Smooth muscle cell (in vitro differentiated cells): ENCODE measurements around the gene PRKACA. TPM values are rescaled to one million over a fixed set of nuclear protein-coding genes. Genes with fewer than 3 reads are reported as not detected.

Source experiments
- DNase-seq: peaks from one replicate; lab custom pipeline; 2025; ENCODE audit not compliant: unreplicated experiment; lab: John Stamatoyannopoulos, UW
- H2AFZ ChIP-seq: fragments of 200-600 bp; sonication (generic); 2 replicates; pipeline ENCODE4 v1.6.0; 2016; ENCODE audit warnings: antibody characterized with exemption, low read depth, mild to moderate bottlenecking
- H3F3A ChIP-seq: fragments of 200-600 bp; sonication (generic); 2 replicates; pipeline ENCODE4 v1.6.0; 2017; ENCODE audit warnings: antibody characterized with exemption, low read depth
- H3K27ac ChIP-seq: fragments of 200-600 bp; sonication (generic); 2 replicates; pipeline ENCODE4 v1.5.1; 2016; ENCODE audit warnings: low read depth, mild to moderate bottlenecking
- H3K27me3 ChIP-seq: fragments of 200-600 bp; sonication (generic); 2 replicates; pipeline ENCODE4 v1.6.1; 2016; ENCODE audit warnings: low read depth, mild to moderate bottlenecking
- H3K36me3 ChIP-seq: fragments of 200-600 bp; sonication (generic); 2 replicates; pipeline ENCODE4 v1.5.1; 2016; ENCODE audit warnings: low read depth
- H3K4me1 ChIP-seq: fragments of 200-600 bp; sonication (generic); 2 replicates; pipeline ENCODE4 v1.5.1; 2016; ENCODE audit warnings: low read depth
- H3K4me2 ChIP-seq: fragments of 200-600 bp; sonication (generic); 2 replicates; pipeline ENCODE4 v1.6.0; 2016; ENCODE audit warnings: mild to moderate bottlenecking
- H3K4me3 ChIP-seq: fragments of 200-600 bp; sonication (generic); 2 replicates; pipeline ENCODE4 v1.5.1; 2016; ENCODE audit warnings: mild to moderate bottlenecking
- H3K79me2 ChIP-seq: fragments of 200-600 bp; sonication (generic); 2 replicates; pipeline ENCODE4 v1.6.0; 2016; ENCODE audit warnings: low read depth, mild to moderate bottlenecking
- H3K9ac ChIP-seq: fragments of 200-600 bp; sonication (generic); 2 replicates; pipeline ENCODE4 v1.6.0; 2016; ENCODE audit warnings: low read depth
- H3K9me3 ChIP-seq: fragments of 200-600 bp; sonication (generic); replicated peaks from 2 replicates; pipeline ENCODE4 v1.5.1; 2016; ENCODE audit warnings: low read depth
- H4K20me1 ChIP-seq: fragments of 200-600 bp; sonication (generic); 2 replicates; pipeline ENCODE4 v1.6.0; 2016; ENCODE audit warnings: low read depth
- CTCF ChIP-seq: fragments of 200-600 bp; sonication (generic); IDR thresholded peaks from 2 replicates; pipeline ENCODE4 v1.5.1; 2017; ENCODE audit warnings: borderline replicate concordance, mild to moderate bottlenecking, antibody characterized with exemption; ENCODE audit not compliant: insufficient read depth, poor library complexity, severe bottlenecking
- WGBS: methylation state at CpG from one replicate; pipeline ENCODE4 v1.1.7; 2016; ENCODE audit warnings: low lambda C conversion rate; 5-methylcytosine and 5-hydroxymethylcytosine counted together
- polyA plus RNA-seq: library from polyadenylated mRNA; unstranded; fragments of >200 nt; fragmentation: Nextera tagmentation; extraction: Ambion mirVana; gene quantifications from 2 replicates; pipeline ENCODE4 v1.2.1, GENCODE V29; 2016
- total RNA-seq: library from RNA; depleted of rRNA; stranded (reverse); fragments of >200 nt; gene quantifications from 2 replicates; pipeline ENCODE4 v1.2.3, GENCODE V29; 2014

Gene PRKACA
- total and polyA plus RNA-seq, 2 experiments from 2014 or later = 11.1 to 30.3 TPM

GRCh38 chr19:14085309-14085995 is 32.1 kb downstream of the PRKACA start, which contains the start of gene C19orf67:
TSS of gene C19orf67 (minus strand) at chr19:14085783. CDS start at chr19:14085627, 156 bp downstream.
- H3K4me1 ChIP-seq = no peaks in the 10 kb centered on the region
- H3K4me2 ChIP-seq = peak within 1 kb of the TSS; percentile 68
- no peaks in the 10 kb centered on the region for H3K9me3 ChIP-seq
- DNase-seq = no peak
- H2AFZ ChIP-seq = no peak within 1 kb of the TSS
- 35% methylated on average over 43 of the region's 54 CpGs for WGBS
- peaks cover 5% of the 10 kb centered on the region for H3K79me2 ChIP-seq
- H3K36me3 ChIP-seq = no peaks in the 10 kb centered on the region
- no peak within 1 kb of the TSS for H3K9ac ChIP-seq
- no peaks in the 10 kb centered on the region for H3F3A ChIP-seq
- peaks cover 12% of the 10 kb centered on the region for H4K20me1 ChIP-seq
- TF ChIP-seq CTCF = no peak
- H3K27me3 ChIP-seq = no peaks in the 10 kb centered on the region
- no peak within 1 kb of the TSS for H3K27ac ChIP-seq
- peak within 1 kb of the TSS; percentile 22 for H3K4me3 ChIP-seq

GRCh38 chr19:14082675-14082960 is 34.9 kb downstream of the PRKACA start:
- no peaks in the 10 kb centered on the region for H3K27me3 ChIP-seq
- no peak overlapping the region for H3K27ac ChIP-seq
- H3K9me3 ChIP-seq = no peaks in the 10 kb centered on the region
- no peak overlapping the region for H2AFZ ChIP-seq
- H3K9ac ChIP-seq = no peak overlapping the region
- peak overlapping the region; percentile 80 for H3K4me3 ChIP-seq
- 29% methylated on average over 1 of the region's 1 CpG for WGBS
- TF ChIP-seq CTCF = no peak
- H3K4me1 ChIP-seq = no peaks in the 10 kb centered on the region
- H3K79me2 ChIP-seq = peaks cover 5% of the 10 kb centered on the region
- no peaks in the 10 kb centered on the region for H4K20me1 ChIP-seq
- H3K4me2 ChIP-seq = peak overlapping the region; percentile 91
- H3F3A ChIP-seq = no peaks in the 10 kb centered on the region
- no peak for DNase-seq
- H3K36me3 ChIP-seq = no peaks in the 10 kb centered on the region

- Histone ChIP-seq H3K36me3 (no peaks in the 10 kb centered on the region), H3K4me2 (peak overlapping the region; percentile 91), H3K9ac (peak overlapping the region; percentile 52), H4K20me1 (no peaks in the 10 kb centered on the region), H3K9me3 (no peaks in the 10 kb centered on the region), H3K27ac (peak overlapping the region; percentile 71), H3F3A (no peaks in the 10 kb centered on the region), H3K4me3 (peak overlapping the region; percentile 80), H3K4me1 (no peaks in the 10 kb centered on the region), H3K79me2 (peaks cover 5% of the 10 kb centered on the region), H2AFZ (peak overlapping the region; percentile 78), H3K27me3 (no peaks in the 10 kb centered on the region)
- no peak for TF ChIP-seq CTCF
- DNase-seq = no peak
- WGBS = 34% methylated on average over 23 of the region's 24 CpGs
Observed at GRCh38 chr19:14081797-14082674, 35.5 kb downstream of the PRKACA start.
